NOMO-1 (cell line): ENCODE results near the gene TRUB1.
"Not testable (repeated sequence)": the region's sequence is repeated elsewhere in the genome, so short reads cannot be mapped to it uniquely, and the experiment has no call there.

Source experiments
- DNase-seq, 2 experiments: peaks; one replicate each; lab custom pipeline; 2025; ENCODE audit not compliant: unreplicated experiment in 2 of 2; lab: John Stamatoyannopoulos, UW

The TRUB1 gene

GRCh38 chr10:114923551-114923950 lies 14.4 kb upstream of the TRUB1 start:
- DNase-seq, result no peak

DNA sequence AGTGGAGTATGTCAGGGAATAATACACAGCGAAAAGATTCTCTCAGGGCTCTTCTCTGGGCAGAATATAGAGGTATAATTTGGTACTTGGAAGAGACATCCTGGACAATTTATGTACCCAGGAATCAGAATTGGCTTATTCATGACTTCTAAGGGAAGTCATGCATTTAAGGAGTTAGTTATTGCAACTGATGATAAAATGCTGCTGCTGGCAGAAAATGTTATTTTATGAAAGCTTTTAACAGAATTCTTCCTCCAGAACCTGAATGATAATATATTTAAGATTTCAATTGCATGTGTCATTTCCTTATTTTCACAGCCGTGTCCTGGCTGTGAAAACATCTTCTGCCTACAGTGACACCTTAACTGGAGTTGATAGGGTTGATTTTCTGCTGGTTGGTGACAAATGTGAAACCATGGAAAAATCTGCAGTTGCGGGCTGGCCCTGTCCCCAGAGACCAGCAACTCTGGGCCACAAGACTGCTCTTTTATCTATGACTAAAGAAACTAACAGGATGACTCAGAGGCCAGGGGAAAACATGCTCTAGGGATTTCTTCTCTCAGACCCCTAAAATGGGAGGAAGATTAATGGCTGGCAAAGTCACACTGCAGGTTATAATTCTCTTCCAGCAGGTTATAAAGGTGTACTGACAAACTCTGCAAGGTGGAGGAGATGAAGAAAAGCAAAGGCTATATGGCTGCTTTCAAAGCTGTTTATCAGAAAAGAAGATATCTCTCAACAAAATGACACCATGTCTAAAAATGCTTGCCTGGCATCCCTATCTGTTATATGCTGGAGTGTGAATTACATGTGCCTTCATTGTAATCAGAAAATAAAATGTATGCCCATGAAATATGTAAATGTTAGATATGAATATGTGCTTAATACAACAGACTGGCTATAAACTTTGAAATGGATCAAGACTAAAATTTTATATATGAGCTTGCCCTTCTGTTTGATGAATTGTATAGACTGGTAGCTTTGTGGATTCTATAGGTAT lies 12.1 kb upstream of the TRUB1 start:
- DNase-seq, result no peak

DNA sequence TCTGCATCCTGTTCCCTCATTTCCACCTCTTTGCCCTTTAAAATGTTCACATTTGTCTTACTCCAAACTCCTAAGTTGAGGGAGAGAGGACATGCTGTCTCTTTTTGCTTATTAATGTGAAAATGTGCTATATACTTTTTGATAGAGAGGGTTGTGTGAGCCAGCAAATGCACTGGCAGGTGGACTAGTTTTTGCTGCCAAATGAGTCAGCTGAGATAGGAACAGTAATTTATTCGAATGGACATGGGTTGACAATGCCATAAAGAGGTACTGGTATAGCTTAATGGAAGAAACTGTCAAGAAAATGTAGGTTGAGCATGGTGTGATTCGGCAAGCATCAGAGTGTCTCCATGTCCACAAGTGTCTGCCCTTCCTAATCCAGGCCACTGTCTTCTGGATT lies 9.2 kb upstream of the TRUB1 start:
- no peak for DNase-seq

GRCh38 chr10:114930320-114930719 lies 7.7 kb upstream of the TRUB1 start:
- DNase-seq, result no peak

DNA sequence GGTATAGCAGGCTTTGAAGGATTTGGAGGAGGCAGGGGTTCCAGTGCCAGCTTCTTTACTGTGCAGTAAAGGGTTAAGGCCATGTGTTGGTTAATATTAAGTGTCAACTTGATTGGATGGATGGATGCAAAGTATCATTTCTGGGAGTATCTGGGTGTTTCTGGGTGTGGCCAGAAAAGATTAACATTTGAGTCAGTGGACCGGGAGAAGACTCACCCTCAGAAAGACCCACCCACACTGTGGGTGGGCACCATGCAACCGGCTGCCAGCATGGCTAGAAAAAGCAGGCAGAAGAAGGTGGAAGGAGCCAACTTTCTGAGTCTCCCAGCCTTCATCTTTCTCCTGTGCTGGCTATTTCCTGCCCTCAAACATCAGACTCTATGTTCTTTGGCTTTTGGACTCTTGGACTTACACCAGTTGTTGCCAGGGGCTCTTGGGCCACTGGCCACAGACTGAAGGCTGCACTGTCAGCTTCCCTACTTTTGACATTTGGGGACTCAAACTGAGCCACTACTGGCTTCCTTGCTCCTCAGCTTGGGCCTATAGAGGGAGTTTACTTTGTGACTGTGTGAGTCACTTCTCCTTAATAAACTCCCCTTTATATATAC lies 6.8 kb upstream of the TRUB1 start:
- DNase-seq, result no peak

GRCh38 chr10:114932225-114932624 lies 5.8 kb upstream of the TRUB1 start:
- DNase-seq, result no peak

- peak in 1 of 2 experiments; percentile 9 for DNase-seq
These were observed 5.0 kb upstream of the TRUB1 start for GRCh38 chr10:114932945-114933344.

GRCh38 chr10:114933588-114933987 lies 4.4 kb upstream of the TRUB1 start:
- DNase-seq, result no peak

DNA sequence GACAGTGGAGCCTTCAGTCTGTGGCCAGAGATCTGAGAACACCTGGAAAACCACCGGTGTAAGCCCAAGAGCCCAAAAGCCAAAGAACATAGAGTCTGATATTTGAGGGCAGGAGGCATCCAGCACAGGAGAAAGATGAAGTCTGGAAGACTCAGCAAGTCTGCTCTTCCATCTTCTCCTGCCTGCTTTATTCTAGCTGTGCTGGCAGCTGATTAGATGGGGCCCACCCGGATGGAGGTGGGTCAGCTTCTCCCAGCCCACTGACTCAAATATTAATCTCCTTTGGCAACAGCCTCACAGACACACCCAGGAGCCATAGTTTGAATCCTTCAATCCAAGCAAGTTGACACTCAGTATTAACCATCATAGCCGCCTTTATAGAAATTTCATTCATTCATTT lies 4.0 kb upstream of the TRUB1 start:
- not testable (repeated sequence) for DNase-seq

GRCh38 chr10:114938856-114939193 lies 830 bp downstream of the TRUB1 start:
- no peak for DNase-seq

DNA sequence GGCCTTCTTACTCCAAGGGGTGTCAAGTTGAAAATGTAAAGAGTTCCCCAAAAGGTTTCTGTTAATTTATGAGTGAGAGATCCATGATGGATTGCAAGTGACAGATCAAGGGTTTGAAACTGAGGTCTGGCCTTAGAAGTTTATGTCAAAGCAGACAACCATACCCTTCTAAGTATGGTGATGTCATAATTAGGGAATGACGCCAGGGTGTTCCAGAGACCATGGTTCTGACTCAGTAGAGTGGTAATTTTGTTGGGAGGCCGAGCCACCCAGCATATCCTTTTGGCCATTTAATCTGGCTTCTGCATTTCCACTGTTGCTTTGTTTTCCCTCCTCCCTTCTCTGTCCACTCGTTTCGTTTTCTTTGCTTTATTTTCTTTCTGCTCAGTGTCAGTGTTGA lies 2.7 kb downstream of the TRUB1 start:
- no peak for DNase-seq

GRCh38 chr10:114943000-114943399 lies 5.0 kb downstream of the TRUB1 start:
- DNase-seq, result no peak

- DNase-seq, result no peak
These were observed 15.1 kb downstream of the TRUB1 start for GRCh38 chr10:114953047-114953446.

DNA sequence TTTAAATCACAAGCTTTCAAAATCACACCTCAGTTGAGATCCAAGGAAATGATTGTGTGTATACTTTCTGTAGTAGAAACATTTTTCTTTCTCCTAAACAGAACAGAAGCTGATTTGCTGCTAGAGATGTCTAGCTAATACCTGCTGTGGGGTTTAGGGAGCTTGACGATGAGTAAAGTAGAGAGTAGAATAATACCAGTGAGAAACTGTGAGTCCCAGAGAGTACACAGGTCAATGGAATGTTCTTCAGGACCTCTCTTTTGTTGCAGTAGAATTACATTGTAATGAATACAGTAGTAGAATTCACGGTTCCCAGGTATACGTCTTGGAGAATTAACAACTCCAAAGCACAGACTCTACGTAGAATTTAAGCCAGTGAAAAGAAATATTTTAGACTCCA lies 18.0 kb downstream of the TRUB1 start:
- no peak for DNase-seq

- no peak for DNase-seq
These were observed 18.5 kb downstream of the TRUB1 start for GRCh38 chr10:114956466-114956865.

GRCh38 chr10:114957122-114957521 lies 19.1 kb downstream of the TRUB1 start:
- no peak for DNase-seq

GRCh38 chr10:114957673-114958072 lies 19.7 kb downstream of the TRUB1 start:
- no peak for DNase-seq

- no peak for DNase-seq
These were observed 24.4 kb downstream of the TRUB1 start for GRCh38 chr10:114962441-114962840.

GRCh38 chr10:114963908-114964307 lies 25.9 kb downstream of the TRUB1 start:
- no peak for DNase-seq

GRCh38 chr10:114967071-114967470 lies 29.1 kb downstream of the TRUB1 start:
- DNase-seq, result no peak

GRCh38 chr10:114970515-114970914 lies 32.5 kb downstream of the TRUB1 start:
- DNase-seq, result no peak

DNA sequence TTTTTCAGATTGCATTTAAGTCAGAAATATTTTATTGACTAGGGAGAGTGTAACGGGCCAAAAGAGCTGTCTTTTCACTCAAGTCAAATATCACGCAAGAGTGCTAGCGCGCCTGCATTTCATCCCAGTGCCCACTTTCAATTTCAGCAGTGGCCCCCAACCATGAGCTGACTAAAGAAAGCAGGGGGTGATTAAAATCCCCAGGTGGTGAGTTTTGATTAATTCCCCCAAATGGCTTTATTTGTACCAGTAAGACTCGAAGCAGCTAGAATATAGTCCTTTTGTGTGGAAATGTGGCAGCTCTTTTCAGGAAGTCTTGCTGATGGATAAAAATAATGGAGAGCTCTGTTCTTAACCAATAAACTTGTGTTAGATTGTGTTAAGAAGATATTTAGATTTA lies 35.3 kb downstream of the TRUB1 start:
- DNase-seq, result no peak
